ENCODE data around the gene TOM1. TPM values are rescaled to one million over a fixed set of nuclear protein-coding genes. Genes with fewer than 3 reads are reported as not detected.

The TOM1 gene
- total and polyA plus RNA-seq, 10 of the 15 experiments (the other 5 are each of a cell fraction or from before 2014, with no cell fraction given): 2.2 to 64.6 (median 40.3) TPM

- Histone ChIP-seq H3K27ac (ENCODE audit: control insufficient read depth, insufficient read depth) (no peak overlapping the region), H4K20me1 (ENCODE audit: control insufficient read depth, insufficient read depth) (no peaks in the 10 kb centered on the region), H3K27me3 (replicated peaks in 1 of 2; ENCODE audit: control insufficient read depth in 2 of 2, insufficient read depth in 2 of 2, low read length in 1 of 2) (no peaks in the 10 kb centered on the region), H3K4me2 (ENCODE audit: control insufficient read depth, insufficient read depth) (no peak overlapping the region), H3K4me1 (ENCODE audit: control insufficient read depth, insufficient read depth, low read length) (no peaks in the 10 kb centered on the region), H3K4me3 (no peak overlapping the region), H2AFZ (ENCODE audit: control insufficient read depth, low read depth, low read length) (no peak overlapping the region), H3K9ac (ENCODE audit: control insufficient read depth, insufficient read depth, low read length) (no peak overlapping the region), H3K79me2 (ENCODE audit: control insufficient read depth, insufficient read depth, low read length) (no peaks in the 10 kb centered on the region; the same call in none of the 2 replicates), H3K36me3 (ENCODE audit: control insufficient read depth in 2 of 2, insufficient read depth in 2 of 2, low read length in 1 of 2) (peaks cover 4 to 39% of the 10 kb centered on the region in 2 experiments), H3K9me3 (replicated peaks; ENCODE audit: control insufficient read depth, insufficient read depth, low read length) (no peaks in the 10 kb centered on the region)
- RAD21 ChIA-PET (ENCODE audit: unreplicated experiment): no interaction called here
- 98% methylated on average over 3 of the region's 3 CpGs for WGBS (ENCODE audit: insufficient coverage, insufficient replicate concordance, low lambda C conversion rate, missing lambda C conversion rate)
- DNase-seq (ENCODE audit: low read depth, low spot score) (no peak), ATAC-seq (no peak), FAIRE-seq (no peak)
- intact Hi-C loops (cut with micrococcal nuclease; ENCODE audit: unreplicated experiment): no loop called here
- POLR2A ChIA-PET: no interaction called here
- TF ChIP-seq, protein P1, sequence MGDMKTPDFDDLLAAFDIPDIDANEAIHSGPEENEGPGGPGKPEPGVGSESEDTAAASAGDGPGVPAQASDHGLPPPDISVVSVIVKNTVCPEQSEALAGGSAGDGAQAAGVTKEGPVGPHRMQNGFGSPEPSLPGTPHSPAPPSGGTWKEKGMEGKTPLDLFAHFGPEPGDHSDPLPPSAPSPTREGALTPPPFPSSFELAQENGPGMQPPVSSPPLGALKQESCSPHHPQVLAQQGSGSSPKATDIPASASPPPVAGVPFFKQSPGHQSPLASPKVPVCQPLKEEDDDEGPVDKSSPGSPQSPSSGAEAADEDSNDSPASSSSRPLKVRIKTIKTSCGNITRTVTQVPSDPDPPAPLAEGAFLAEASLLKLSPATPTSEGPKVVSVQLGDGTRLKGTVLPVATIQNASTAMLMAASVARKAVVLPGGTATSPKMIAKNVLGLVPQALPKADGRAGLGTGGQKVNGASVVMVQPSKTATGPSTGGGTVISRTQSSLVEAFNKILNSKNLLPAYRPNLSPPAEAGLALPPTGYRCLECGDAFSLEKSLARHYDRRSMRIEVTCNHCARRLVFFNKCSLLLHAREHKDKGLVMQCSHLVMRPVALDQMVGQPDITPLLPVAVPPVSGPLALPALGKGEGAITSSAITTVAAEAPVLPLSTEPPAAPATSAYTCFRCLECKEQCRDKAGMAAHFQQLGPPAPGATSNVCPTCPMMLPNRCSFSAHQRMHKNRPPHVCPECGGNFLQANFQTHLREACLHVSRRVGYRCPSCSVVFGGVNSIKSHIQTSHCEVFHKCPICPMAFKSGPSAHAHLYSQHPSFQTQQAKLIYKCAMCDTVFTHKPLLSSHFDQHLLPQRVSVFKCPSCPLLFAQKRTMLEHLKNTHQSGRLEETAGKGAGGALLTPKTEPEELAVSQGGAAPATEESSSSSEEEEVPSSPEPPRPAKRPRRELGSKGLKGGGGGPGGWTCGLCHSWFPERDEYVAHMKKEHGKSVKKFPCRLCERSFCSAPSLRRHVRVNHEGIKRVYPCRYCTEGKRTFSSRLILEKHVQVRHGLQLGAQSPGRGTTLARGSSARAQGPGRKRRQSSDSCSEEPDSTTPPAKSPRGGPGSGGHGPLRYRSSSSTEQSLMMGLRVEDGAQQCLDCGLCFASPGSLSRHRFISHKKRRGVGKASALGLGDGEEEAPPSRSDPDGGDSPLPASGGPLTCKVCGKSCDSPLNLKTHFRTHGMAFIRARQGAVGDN (IDR thresholded peaks at IDR 0.05): no peak
- TF ChIP-seq NFIC (IDR thresholded peaks at IDR 0.05; ENCODE audit: low read depth, low read length) (no peak), MEF2B (IDR thresholded peaks at IDR 0.05; ENCODE audit: partially characterized antibody, poor library complexity, severe bottlenecking) (no peak), PML (IDR thresholded peaks at IDR 0.05; ENCODE audit: low read length) (no peak)
- TF ChIP-seq, protein P2, sequence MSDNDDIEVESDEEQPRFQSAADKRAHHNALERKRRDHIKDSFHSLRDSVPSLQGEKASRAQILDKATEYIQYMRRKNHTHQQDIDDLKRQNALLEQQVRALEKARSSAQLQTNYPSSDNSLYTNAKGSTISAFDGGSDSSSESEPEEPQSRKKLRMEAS (IDR thresholded peaks at IDR 0.05; ENCODE audit: low read depth, low read length): no peak
- TF ChIP-seq, protein P3, sequence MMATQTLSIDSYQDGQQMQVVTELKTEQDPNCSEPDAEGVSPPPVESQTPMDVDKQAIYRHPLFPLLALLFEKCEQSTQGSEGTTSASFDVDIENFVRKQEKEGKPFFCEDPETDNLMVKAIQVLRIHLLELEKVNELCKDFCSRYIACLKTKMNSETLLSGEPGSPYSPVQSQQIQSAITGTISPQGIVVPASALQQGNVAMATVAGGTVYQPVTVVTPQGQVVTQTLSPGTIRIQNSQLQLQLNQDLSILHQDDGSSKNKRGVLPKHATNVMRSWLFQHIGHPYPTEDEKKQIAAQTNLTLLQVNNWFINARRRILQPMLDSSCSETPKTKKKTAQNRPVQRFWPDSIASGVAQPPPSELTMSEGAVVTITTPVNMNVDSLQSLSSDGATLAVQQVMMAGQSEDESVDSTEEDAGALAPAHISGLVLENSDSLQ (IDR thresholded peaks at IDR 0.05): no peak
- TF ChIP-seq, protein P4, sequence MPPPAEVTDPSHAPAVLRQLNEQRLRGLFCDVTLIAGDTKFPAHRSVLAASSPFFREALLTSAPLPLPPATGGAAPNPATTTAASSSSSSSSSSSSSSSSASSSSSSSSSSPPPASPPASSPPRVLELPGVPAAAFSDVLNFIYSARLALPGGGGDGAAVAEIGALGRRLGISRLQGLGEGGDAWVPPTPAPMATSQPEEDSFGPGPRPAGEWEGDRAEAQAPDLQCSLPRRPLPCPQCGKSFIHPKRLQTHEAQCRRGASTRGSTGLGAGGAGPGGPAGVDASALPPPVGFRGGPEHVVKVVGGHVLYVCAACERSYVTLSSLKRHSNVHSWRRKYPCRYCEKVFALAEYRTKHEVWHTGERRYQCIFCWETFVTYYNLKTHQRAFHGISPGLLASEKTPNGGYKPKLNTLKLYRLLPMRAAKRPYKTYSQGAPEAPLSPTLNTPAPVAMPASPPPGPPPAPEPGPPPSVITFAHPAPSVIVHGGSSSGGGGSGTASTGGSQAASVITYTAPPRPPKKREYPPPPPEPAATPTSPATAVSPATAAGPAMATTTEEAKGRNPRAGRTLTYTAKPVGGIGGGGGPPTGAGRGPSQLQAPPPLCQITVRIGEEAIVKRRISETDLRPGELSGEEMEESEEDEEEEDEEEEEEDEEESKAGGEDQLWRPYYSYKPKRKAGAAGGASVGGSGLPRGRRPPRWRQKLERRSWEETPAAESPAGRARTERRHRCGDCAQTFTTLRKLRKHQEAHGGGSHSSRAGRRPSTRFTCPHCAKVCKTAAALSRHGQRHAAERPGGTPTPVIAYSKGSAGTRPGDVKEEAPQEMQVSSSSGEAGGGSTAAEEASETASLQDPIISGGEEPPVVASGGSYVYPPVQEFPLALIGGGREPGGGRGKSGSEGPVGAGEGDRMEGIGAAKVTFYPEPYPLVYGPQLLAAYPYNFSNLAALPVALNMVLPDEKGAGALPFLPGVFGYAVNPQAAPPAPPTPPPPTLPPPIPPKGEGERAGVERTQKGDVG (CRISPR knock-in tag; IDR thresholded peaks at IDR 0.05): no peak
- BruUV-seq (replicated peaks): no TSS peak
- SMC1A ChIA-PET (ENCODE audit: uncharacterized antibody, unreplicated experiment): no interaction called here
- in situ Hi-C loops (cut with MboI): no loop called here
- CTCF ChIA-PET: no interaction called here
Observed at GRCh38 chr22:35269630-35270029, 30.1 kb upstream of the TOM1 start.

All from GM12878 (cell line).